LNCAP (cell line): ENCODE data around the gene SPACA6.

Experiments used
- TF ChIP-seq, protein P1 (sequence below): fragments of 450-650 bp; IDR thresholded peaks from 2 replicates; pipeline ENCODE4 v1.5.1; 2017; ENCODE audit warnings: mild to moderate bottlenecking

Gene SPACA6

DNA sequence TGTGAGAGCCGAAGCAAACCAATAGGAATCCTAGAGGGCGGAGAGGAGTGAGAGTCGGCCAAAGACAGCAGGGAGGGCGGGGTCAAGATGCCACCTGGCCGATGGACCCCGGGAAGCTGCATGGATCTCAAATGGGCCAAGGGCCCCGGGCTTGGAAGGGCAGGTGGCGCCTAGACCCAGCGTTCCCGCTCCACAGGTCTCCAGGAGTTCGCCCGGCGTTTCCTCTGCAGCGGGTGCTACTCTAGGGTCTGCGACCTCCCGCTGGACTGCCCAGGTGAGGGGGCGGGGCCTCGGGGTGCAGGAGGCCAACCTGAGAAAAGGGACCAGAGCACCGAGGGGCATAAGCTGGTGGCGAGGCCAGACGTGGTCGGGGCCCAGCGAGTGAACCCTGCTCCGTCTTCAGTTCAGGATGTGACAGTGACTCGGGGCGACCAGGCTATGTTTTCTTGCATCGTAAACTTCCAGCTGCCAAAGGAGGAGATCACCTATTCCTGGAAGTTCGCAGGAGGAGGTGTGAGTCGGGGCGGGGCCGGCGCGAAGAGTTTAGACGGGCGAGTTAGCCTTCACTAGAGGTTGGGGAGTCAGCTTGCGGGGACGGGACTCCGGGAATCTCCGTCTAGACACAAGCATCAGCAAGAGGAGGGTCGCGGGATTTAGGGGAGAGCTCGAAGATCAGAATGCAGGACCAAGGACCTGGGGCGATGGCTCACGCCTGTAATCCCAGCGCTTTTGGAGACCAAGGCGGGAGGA is 9.9 kb downstream of the SPACA6 start:
- TF ChIP-seq, protein P1, sequence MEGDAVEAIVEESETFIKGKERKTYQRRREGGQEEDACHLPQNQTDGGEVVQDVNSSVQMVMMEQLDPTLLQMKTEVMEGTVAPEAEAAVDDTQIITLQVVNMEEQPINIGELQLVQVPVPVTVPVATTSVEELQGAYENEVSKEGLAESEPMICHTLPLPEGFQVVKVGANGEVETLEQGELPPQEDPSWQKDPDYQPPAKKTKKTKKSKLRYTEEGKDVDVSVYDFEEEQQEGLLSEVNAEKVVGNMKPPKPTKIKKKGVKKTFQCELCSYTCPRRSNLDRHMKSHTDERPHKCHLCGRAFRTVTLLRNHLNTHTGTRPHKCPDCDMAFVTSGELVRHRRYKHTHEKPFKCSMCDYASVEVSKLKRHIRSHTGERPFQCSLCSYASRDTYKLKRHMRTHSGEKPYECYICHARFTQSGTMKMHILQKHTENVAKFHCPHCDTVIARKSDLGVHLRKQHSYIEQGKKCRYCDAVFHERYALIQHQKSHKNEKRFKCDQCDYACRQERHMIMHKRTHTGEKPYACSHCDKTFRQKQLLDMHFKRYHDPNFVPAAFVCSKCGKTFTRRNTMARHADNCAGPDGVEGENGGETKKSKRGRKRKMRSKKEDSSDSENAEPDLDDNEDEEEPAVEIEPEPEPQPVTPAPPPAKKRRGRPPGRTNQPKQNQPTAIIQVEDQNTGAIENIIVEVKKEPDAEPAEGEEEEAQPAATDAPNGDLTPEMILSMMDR, result no peak

DNA sequence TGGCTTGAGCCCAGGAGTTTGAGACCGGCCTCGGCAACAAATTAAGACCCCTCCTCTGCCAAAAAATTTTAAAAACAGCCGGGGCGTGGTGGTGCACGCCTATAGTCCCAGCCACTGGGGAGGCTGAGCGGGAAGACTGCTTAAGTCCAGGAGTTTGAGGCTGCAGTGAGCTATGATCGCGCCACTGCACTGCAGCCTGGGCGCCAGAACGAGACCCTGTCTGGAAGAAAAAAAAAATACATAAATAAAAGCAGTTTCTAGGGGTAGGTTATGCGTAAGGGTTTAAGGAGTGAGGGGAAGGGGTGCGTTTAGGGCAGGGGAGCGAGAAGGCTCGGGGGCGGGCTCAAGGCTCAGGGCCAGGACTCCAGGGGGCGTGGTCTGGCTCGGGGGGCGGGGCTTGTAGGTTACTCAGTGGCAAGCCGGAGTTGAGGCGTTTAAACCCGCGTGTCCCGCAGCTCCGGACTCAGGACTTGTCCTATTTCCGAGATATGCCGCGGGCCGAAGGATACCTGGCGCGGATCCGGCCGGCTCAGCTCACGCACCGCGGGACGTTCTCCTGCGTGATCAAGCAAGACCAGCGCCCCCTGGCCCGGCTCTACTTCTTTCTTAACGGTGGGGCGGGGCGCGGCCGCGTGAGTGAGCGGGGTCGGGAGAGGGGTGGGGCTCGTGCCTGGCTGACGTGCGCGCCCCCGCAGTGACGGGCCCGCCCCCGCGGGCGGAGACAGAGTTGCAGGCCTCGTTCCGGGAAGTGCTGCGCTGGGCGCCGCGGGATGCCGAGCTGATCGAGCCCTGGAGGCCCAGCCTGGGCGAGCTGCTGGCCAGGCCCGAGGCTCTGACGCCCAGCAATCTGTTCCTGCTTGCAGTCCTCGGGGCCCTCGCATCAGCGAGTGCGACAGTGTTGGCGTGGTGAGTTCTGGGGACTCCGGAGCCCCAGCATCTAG is 10.7 kb downstream of the SPACA6 start:
- TF ChIP-seq, protein P1, result peak; percentile 49

GRCh38 chr19:51704626-51705025 is 11.5 kb downstream of the SPACA6 start:
- TF ChIP-seq, protein P1, result no peak

DNA sequence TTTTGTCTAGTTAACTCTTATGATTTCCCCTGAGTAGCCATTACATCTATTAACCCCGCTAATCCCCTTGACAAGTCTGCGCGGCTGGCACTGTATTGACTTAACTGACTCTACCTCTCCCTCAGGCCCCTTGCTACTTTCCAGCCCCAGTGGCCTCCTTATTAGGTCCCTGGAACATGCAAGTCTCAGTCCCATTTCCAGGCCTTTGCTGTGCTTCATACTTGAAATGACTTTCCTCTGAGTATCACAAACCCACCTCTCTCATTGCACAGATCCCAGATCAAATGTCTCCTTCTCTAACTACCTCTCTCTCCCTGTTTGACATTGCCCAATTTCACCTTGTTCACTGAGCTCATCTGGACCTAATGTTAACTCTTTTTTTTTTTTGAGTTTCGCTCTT is 13.2 kb downstream of the SPACA6 start:
- TF ChIP-seq, protein P1, result no peak

- TF ChIP-seq, protein P1, result no peak
Observed at GRCh38 chr19:51706885-51707284, 13.8 kb downstream of the SPACA6 start.

GRCh38 chr19:51708811-51709210 is 15.7 kb downstream of the SPACA6 start:
- TF ChIP-seq, protein P1, result no peak

DNA sequence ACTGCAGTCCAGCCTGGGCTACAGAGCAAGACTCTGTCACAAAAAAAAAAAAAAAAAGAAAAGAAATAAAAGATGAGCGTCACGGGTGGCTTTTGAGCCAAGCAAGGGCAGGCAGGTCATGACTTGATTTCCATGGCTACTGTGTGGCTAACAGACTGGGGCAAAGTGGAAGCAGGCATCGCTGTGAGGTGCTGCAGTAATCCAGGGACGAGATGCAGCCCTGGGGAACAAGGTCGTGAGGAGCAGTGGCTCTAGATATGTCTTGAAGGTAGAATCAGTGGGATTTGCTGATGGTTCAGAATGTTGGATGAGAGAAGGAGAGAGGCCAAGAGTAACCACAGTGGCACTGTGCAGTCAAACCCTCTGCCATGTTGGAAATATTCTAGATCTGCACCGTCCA is 16.4 kb downstream of the SPACA6 start:
- TF ChIP-seq, protein P1, result no peak
